GM19035 (cell line): Measurements from ENCODE around the gene CHIC2.
"Not testable (repeated sequence)": the region's sequence is repeated elsewhere in the genome, so short reads cannot be mapped to it uniquely, and the experiment has no call there.

Experiments
- ATAC-seq: cut with Tn5 transposase; IDR thresholded peaks from one replicate; pipeline ENCODE4 v1.9.1; 2021; ENCODE audit not compliant: unreplicated experiment

The CHIC2 gene

GRCh38 chr4:54061873-54062272 lies 2.5 kb downstream of the CHIC2 start:
- ATAC-seq, result no peak

DNA sequence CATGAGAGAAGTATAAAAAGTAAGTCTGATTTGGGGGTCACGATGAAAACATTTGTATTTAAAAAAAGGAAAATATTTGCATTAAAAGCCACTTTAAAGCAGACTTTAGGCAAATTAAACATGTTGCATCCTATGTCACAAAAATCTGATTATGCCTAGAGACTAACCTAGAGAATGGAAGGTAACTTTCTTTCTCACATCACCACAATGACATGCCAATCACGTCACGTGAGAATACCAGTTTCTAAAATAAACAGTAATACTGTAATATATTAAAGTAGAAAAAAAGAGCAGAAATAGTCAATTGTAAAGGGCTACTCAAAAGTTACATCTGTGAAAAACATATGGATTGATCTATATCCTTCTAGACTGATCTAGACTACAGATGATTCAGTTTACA lies 3.3 kb downstream of the CHIC2 start:
- no peak for ATAC-seq

- no peak for ATAC-seq
These were observed 4.3 kb downstream of the CHIC2 start for GRCh38 chr4:54060116-54060515.

DNA sequence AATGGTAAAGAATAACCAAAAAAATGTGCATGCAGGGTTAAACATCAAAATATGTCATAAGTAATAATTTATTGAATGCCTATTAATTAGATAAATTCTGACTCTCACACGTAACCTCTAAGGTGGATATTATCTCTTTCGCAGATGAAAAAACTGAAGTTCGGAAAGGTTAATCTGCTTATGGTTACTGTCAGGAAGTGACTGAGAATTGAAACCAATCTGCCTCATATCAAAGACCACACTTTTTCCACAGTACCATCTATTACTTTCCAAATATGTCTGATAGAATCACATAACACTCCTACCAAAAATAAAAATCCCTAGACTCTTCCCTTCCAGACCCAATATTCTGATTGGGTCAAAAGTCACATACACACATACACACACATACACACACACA lies 6.2 kb downstream of the CHIC2 start:
- no peak for ATAC-seq

GRCh38 chr4:54056360-54056759 lies 8.0 kb downstream of the CHIC2 start:
- ATAC-seq, result no peak

- ATAC-seq, result no peak
These were observed 8.9 kb downstream of the CHIC2 start for GRCh38 chr4:54055494-54055893.

- no peak for ATAC-seq
These were observed 9.9 kb downstream of the CHIC2 start for GRCh38 chr4:54054501-54054900.

GRCh38 chr4:54053322-54053721 lies 11.1 kb downstream of the CHIC2 start:
- ATAC-seq, result not testable (repeated sequence)

- no peak for ATAC-seq
These were observed 14.0 kb downstream of the CHIC2 start for GRCh38 chr4:54050214-54050904.

DNA sequence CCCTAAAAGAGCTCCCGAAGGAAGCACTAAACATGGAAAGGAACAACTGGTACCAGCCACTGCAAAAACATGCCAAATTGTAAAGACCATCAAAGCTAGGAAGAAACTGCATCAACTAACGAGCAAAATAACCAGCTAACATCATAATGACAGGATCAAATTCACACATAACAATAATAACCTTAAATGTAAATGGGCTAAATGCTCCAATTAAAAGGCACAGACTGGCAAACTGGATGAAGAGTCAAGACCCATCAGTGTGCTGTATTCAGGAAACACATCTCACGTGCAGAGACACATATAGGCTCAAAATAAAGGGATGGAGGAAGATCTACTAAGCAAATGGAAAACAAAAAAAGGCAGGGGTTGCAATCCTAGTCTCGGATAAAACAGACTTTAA lies 20.8 kb downstream of the CHIC2 start:
- not testable (repeated sequence) for ATAC-seq

GRCh38 chr4:54041933-54042332 lies 22.5 kb downstream of the CHIC2 start:
- no peak for ATAC-seq

DNA sequence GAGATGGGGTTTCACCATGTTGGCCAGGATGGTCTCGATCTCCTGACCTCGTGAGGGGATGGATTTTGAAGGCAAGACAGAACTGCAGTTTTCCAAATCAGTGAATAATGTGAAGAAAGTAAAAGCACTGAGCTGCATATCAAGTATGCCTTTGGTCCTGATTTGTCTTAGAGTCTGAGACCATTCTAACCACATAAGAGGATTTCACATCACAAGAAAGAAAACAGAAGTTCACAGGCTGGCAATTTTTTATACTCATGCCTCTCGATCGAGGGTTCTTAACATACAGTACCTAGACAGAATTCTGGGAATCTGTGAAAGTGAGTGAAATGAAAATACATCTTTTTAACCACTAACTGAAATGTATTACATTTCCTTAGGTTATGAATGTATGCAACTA lies 23.3 kb downstream of the CHIC2 start:
- no peak for ATAC-seq

DNA sequence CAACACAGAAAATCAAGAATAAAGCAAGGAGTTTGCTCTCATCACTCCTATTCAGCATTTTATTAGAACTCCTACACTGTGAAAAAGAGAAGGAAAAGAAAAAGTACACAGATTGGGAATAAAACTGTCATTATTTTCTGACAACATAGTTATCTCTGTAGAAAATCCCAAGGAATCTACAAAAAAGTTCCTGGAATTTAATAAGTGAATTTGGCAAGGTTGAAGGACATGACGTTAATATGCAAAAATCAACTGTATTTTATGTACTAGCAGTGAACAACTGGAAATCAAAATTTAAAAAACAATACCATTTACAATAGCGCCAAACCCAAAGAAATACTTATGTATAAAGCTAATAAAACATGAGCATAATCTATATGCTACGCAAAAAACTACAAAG lies 26.3 kb downstream of the CHIC2 start:
- no peak for ATAC-seq

DNA sequence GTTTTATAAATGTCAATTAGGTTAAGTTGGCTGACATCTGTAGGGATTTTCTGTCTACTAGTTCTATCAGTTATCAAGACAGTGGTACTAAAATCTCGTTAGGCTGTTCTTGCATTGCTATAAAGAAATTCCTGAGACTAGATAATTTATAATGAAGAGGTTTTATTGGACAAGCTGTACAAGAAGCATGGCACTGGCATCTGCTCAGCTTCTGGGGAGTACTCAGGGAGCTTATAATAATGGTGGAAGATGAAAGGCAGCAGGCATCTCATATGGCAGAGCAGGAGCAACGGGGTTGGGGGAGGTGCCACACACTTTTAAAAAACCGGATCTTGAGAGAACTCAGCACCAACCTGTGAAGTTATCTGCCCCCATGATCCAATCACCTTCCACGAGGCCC lies 28.2 kb downstream of the CHIC2 start:
- no peak for ATAC-seq

DNA sequence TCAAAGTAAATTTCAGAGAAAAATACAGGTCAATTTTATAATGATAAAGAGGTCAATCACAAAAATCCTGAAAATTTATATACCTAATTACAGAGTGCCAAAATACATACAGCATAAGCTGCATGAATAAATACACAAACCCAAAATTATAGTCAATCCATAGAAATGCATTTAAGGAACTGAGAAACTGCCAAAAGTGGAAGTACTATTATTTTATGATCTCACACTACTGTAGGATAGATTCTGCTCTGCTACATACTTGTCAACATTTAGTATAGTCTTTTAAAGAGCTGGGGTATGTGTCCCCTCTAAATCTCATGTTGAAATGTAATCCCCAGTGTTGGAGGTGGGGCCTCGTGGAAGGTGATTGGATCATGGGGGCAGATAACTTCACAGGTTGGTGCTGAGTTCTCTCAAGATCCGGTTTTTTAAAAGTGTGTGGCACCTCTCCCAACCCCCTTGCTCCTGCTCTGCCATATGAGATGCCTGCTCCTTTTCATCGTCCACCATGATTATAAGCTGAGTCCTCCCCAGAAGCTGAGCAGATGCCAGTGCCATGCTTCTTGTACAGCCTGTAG lies 31.8 kb downstream of the CHIC2 start:
- no peak for ATAC-seq

- no peak for ATAC-seq
These were observed 37.1 kb downstream of the CHIC2 start for GRCh38 chr4:54027311-54027710.

GRCh38 chr4:54025582-54025981 lies 38.8 kb downstream of the CHIC2 start:
- no peak for ATAC-seq

DNA sequence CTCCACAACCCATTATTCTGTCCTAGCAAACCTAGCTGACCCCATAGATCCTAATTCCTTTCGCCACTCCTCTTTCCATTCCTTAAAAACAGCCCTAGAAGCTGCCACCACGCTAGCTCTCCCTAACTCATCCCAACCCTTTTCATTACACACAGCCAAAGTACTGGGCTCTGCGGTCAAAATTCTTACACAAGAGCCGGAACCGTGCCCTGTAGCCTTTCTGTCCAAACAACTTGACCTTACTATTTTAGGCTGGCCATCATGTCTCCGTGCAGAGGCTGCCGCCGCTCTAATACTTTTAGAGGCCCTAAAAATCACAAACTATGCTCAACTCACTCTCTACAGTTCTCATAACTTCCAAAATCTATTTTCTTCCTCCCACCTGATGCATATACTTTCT lies 41.4 kb downstream of the CHIC2 start:
- not testable (repeated sequence) for ATAC-seq

DNA sequence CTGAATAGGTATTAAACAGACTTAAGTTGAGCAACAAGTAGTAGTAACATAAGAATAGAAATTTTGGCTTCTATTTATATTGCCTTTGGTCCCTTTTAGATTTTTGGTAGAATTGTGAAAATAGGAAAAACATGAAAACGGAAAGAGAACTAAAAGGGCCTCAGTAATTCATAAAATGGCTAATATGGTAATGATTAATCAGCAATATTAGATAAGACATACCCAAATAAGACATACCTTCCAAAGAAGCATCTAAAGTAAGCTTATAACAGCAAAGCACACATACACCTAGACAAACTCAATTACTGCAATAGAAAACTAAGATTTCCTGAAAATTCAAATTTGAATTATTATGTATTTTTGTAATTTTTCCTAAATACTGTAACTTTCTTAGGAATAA lies 46.4 kb downstream of the CHIC2 start:
- ATAC-seq, result no peak

GRCh38 chr4:54017308-54017707 lies 47.1 kb downstream of the CHIC2 start:
- ATAC-seq, result no peak

- ATAC-seq, result no peak
These were observed 47.9 kb downstream of the CHIC2 start for GRCh38 chr4:54016504-54016903.

GRCh38 chr4:54015423-54016030 lies 48.9 kb downstream of the CHIC2 start:
- no peak for ATAC-seq
